Left ventricle myocardium superior (tissue), 1 donor: ENCODE results near the gene BRF1. TPM values are rescaled to one million over a fixed set of nuclear protein-coding genes. Genes with fewer than 3 reads are reported as not detected.
"Not testable (repeated sequence)": the region's sequence is repeated elsewhere in the genome, so short reads cannot be mapped to it uniquely, and the experiment has no call there.

Experiments used
- ATAC-seq: fragments of 200-7000 bp; cut with Tn5 transposase; one replicate; pipeline ENCODE4 v1.9.1; 2020; ENCODE audit warnings: mild to moderate bottlenecking, moderate library complexity
- DNase-seq: peaks from one replicate; pipeline ENCODE4 v3.0.0-alpha.2; 2020
- intact Hi-C: fragments of 100-400 bp; cut with micrococcal nuclease; formaldehyde crosslinking; loops from one replicate; pipeline ENCODE4 v1.11.0; 2022
- total RNA-seq: library from RNA; stranded (reverse); fragmentation: NEBNext Ultra II Directional; extraction: Animal tissue kit (Norgen Biotek cat#: 25700); gene quantifications from one replicate; pipeline ENCODE4 v1.2.1, GENCODE V29; 2021
- donor health status: DM: no; HTN: yes; CAD: no; lungs with severe emphysema.

Gene BRF1
- total RNA-seq, 1 donor from 2014 or later: 20.3 TPM

DNA sequence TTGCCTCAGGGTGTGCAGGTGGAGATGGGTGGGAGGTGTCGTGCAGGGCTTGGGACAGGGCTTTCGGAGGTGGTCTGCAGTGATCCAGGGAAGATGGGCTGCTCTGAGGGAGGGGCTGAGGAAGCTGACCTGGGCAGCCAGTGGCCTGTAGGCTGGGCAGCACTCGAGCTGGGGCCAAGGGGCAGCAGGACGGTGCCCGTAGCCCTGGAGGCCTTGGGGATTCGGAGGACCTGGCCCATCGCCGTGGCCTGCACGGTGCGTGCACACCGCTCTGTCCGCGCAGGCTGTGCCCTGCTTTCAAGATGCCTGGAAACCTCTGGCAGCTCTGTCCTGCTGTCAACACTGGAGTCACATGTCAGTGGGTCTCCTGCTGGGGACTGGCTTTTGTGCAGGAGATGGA is 22.9 kb upstream of the BRF1 start:
- intact Hi-C loops: no loop called here
- ATAC-seq (peak; percentile 31), DNase-seq (no peak)

DNA sequence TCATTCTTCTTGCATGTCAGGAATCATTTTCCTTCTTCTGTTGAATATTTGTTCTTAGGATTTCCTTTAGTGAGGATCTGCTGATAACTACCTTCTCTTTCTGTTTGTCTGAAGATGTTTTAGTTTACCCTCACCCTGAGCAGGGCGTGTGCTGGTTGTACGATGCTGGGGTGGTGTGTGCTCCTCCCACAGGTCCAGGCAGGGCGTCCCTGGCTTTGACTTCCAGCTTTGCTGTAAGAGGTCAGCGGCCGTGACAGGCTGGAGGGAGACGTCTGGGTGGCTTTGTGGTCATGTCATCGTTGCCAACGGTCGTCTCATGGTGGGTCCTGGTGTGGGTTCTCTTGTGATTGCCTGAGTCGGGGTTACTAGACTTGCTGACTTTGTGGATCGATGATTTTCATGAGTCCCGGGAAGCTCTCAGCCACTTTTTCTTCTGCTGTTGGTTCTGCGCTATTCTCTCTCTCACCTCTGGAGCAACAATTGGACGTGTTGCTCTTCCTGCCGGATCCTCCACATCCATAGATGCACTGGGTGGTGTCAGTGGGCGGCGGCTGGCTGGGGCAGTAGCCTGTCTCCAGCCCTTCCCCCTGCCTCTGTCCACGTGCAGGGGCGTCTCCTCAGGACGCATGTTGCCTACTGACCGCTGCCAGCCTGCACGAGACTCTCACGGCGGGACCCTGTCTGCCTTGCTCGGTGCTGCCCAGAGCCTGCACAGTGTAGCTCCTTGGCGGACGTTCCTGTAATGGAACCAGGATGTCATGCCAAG is 22.2 kb upstream of the BRF1 start:
- intact Hi-C loops: no loop called here
- ATAC-seq (peak; percentile 21), DNase-seq (no peak)

- no peak for DNase-seq
- no peak for ATAC-seq
- intact Hi-C loops: no loop called here
Measured at GRCh38 chr14:105317546-105317945, 16.7 kb upstream of the BRF1 start.

DNA sequence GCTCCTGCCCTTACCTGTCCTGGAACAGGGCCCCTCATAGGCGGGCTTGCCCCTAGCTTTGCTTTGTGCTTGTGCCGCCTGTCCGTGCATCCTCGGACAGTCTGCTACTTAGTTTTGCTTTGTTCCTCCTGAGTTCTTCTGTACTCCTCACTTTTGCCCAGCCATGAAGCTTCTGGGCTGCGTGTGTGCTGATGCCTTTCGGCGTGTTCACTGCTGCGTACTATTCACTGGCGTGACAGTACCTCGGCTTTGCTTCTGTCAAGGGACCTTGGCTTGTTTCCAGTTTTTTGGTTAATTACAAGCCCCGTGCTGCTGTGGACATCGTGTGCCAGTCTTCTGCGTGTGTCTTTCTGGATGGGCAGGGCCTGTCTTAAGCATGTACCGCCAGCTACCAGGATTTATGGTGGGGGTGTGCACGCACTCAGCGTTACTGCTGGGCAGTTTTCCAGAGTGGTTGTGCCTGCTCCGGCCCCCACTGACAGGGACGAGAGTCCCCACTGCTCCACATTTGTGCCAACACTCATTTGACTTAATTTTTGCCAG is 16.2 kb upstream of the BRF1 start:
- ATAC-seq: peak; percentile 3
- intact Hi-C loops: no loop called here
- no peak for DNase-seq

DNA sequence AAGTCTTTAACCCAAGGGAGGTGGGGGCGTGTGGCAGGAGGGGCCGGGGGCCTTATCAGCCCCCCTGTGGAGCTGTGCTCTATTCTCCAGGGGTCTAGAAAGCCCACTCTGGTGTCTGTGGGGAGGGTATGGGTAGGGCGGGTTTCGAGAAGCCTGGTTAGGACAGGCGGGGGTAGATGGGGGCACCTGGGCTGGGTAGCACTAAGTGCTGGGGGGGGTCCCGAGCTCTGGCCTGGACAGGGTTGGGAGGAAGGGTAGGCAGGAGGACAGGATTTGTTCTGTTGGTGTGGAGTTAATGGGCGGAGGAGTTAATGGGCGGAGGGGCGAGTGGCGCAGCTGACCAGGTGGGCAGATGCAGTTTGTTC is 15.8 kb upstream of the BRF1 start:
- no peak for ATAC-seq
- intact Hi-C loops: no loop called here
- no peak for DNase-seq

- DNase-seq: no peak
- ATAC-seq: no peak
- intact Hi-C loops: no loop called here
Measured at GRCh38 chr14:105315941-105316576, 15.3 kb upstream of the BRF1 start.

DNA sequence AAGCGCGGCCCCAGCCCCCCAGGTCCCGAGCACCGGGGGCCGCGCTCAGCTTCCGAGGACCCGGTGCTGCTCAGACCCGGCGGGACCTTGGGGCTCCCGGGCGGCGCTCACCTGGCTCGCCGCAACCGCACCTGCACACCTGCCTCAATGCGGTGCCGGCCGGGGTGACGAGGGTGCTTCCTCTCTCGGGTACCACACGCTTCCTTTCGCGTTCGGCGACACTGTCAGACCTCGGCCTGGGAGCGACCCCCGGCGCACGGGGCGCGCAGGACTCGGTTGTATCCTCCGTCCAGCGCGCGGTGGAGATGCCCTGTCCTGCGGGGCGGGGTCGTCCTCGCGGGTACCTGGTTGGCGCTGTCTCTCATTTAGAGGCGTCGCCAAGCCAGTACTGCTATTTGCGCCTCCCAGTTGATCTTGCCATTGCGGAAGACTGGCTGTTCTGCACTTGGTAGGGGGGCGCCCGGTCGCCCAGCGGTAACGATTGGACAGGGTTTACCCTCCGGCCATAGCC is 14.5 kb upstream of the BRF1 start:
- ATAC-seq (peak; percentile 1), DNase-seq (peak; percentile 59)
- intact Hi-C loops: no loop called here

DNA sequence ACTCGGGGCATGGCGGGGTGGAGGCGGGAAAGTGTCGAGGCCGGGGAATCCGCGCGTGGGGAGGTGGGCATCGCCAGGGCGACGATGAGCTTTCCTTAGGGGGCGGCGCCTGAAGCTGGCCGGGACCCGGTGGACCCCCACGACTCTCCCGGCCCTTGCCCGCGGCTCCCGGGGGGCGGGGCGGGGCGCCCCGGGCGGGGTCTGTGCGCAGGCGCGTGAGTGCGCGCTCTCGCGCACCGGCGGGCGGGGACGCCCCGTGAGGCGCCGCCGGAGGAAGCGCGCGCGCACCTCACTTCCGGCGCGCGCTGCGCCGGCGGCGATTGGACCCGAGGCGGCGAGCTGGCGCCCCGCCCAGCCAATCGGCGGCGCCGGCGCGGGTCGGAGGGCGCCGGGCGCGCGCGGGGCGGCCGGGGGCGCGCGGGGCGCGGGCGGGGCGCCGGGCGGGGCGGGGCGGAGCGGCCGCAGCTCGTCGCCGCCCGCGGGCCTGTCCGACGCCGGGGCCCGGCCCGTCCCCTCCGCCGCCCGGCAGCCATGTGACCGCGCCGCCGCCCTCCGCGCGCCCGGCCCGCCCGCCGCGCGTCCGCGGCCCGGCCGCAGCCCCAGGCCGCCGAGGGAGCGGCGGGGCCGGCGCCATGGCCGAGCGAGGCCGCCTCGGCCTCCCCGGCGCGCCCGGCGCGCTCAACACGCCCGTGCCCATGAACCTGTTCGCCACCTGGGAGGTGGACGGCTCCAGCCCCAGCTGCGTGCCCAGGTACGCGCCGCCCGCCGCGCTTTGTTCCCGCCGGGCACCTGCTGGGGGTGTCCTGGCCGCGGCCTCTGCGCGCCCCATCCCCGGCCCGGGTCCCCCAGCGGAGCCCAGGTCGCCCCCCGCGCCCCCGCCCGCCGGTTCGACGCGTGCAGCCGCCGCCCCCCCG is 13.7 kb upstream of the BRF1 start, which contains the start of gene PACS2:
Gene PACS2, plus strand, starts transcription at position 462 of the 914 bp plus-strand sequence. Its CDS starts 171 bp downstream, at position 633.
- intact Hi-C loops: no loop called here
- ATAC-seq (peak; percentile 89), DNase-seq (peak; percentile 93)

- intact Hi-C loops: no loop called here
- ATAC-seq (peak; percentile 34), DNase-seq (peak; percentile 68)
Measured at GRCh38 chr14:105313381-105314286, 12.8 kb upstream of the BRF1 start.

DNA sequence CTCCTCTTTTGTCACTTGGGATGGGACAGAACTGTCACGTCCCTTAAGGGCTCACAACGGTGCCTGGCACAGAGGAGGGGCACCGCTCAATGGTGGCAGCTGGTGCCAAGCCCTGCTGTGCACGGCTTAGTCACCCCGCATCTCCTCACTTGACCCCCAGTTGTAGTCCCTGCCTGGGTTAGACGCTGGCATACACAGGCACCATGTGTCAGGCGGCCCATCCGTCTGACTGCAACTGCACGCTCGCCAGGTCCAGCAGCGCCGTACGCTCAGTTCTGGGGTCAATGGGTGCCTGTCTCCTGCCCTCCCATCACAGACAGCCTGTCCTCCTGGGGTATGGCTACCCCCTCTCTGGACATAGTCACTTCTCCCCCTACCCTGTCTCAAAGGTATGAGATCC is 12.2 kb upstream of the BRF1 start:
- no peak for ATAC-seq
- intact Hi-C loops: no loop called here
- no peak for DNase-seq

GRCh38 chr14:105311838-105312237 is 11.0 kb upstream of the BRF1 start:
- ATAC-seq (no peak), DNase-seq (no peak)
- intact Hi-C loops: no loop called here

- ATAC-seq (no peak), DNase-seq (no peak)
- intact Hi-C loops: no loop called here
Measured at GRCh38 chr14:105309371-105309770, 8.6 kb upstream of the BRF1 start.

GRCh38 chr14:105307052-105307727 is 6.4 kb upstream of the BRF1 start:
- DNase-seq (no peak), ATAC-seq (no peak)
- intact Hi-C loops: no loop called here

DNA sequence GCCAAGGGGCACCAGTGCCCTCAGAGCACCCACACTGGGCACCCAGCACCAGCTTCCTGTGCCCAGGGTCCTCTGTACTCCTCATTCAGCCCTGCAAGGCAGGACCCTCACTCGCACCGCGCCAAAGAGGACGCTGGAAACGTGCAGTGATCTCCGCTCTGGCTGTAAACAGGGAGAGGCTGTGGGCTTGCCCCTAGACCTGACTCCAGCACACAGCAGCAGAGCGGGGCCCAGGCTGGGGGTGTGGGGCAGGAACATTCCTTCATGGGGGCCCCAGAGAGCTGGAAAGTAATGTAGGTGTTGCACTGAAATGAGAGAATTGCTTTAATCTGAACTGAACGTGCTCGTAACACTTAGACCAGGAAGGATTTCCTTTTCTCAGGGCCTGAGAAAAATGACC is 5.0 kb upstream of the BRF1 start:
- intact Hi-C loops: no loop called here
- ATAC-seq: no peak
- no peak for DNase-seq

DNA sequence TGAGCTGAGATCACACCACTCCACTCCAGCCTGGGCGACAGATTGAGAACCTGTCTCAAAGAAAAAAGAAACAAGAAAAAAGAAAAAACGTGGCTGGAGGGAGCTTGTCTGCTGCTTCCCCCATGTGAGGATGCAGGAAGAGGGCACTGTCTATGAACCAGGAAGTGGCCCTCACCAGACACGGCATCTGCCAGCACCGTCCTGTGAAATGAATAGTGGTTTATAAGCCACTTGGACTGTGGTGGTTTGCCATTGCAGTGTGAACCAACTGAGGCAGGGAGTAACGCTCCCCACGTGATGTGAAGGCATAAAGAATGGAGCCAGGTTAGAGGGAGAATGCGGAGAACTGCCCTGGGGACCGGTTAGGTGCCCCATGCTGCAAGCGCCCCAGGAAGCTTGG is 4.5 kb upstream of the BRF1 start:
- no peak for DNase-seq
- intact Hi-C loops: no loop called here
- no peak for ATAC-seq

DNA sequence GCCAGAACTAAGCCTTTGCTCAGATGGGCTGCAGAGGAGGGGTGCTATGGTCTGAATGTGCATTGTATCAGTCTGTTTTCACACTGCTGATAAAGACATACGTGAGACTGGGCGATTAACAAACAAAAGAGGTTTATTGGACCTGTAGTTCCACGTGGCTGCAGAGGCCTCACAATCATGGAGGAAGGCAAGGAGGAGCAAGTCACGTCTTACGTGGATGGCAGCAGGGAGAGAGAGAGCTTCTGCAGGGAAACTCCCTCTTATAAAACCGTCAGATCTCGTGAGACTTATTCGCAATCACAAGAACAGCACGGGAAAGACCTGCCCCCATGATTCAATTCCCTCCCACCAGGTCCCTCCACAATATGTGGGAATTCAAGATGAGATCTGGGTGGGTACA is 3.8 kb upstream of the BRF1 start:
- no peak for ATAC-seq
- no peak for DNase-seq
- intact Hi-C loops: no loop called here

- ATAC-seq: no peak
- DNase-seq: no peak
- intact Hi-C loops: no loop called here
Measured at GRCh38 chr14:105303949-105304348, 3.1 kb upstream of the BRF1 start.

GRCh38 chr14:105301915-105302249 is 1.1 kb upstream of the BRF1 start:
- DNase-seq, ATAC-seq, intact Hi-C loops: not testable (repeated sequence)
